Progenitor cell of endocrine pancreas (in vitro differentiated cells): ENCODE measurements around the gene L3MBTL3. TPM values are rescaled to one million over a fixed set of nuclear protein-coding genes. Genes with fewer than 3 reads are reported as not detected.

Source experiments
- DNase-seq: peaks from one replicate; pipeline ENCODE4 v3.0.0; 2021; ENCODE audit warnings: low spot score; ENCODE audit not compliant: unreplicated experiment
- H3K27ac Mint-ChIP-seq: 2 replicates; pipeline ENCODE4 v1.8.0; 2021; ENCODE audit warnings: mild to moderate bottlenecking, moderate library complexity, mixed read lengths
- H3K27me3 Mint-ChIP-seq: 2 replicates; pipeline ENCODE4 v1.8.0; 2021; ENCODE audit warnings: mixed read lengths
- H3K36me3 Mint-ChIP-seq: 2 replicates; pipeline ENCODE4 v1.8.0; 2022; ENCODE audit warnings: mixed read lengths; ENCODE audit not compliant: insufficient read depth
- H3K4me1 Mint-ChIP-seq: 2 replicates; pipeline ENCODE4 v1.8.0; 2021; ENCODE audit warnings: low read depth, mixed read lengths
- H3K4me3 Mint-ChIP-seq: 2 replicates; pipeline ENCODE4 v1.8.0; 2021; ENCODE audit warnings: low read depth, mild to moderate bottlenecking, moderate library complexity, mixed read lengths
- H3K9me3 Mint-ChIP-seq: 2 replicates; pipeline ENCODE4 v1.8.0; 2021; ENCODE audit warnings: low read depth, mixed read lengths
- CTCF ChIP-seq: fragments of 200-600 bp; sonication (generic); IDR thresholded peaks from one replicate; pipeline ENCODE4 v1.5.0; 2021; ENCODE audit warnings: antibody characterized with exemption, mild to moderate bottlenecking; ENCODE audit not compliant: unreplicated experiment
- total RNA-seq: library from RNA; stranded (reverse); gene quantifications from 2 replicates; pipeline ENCODE4 v1.2.1, GENCODE V29; 2021

L3MBTL3 gene
- total RNA-seq, 1 donor from 2014 or later, result 30.3 TPM

GRCh38 chr6:130034378-130035146 is 16.2 kb downstream of the L3MBTL3 start:
- no peaks in the 10 kb centered on the region for H3K4me1 Mint-ChIP-seq
- no peak overlapping the region for H3K27ac Mint-ChIP-seq
- H3K4me3 Mint-ChIP-seq, result no peak overlapping the region
- DNase-seq, result no peak
- no peaks in the 10 kb centered on the region for H3K9me3 Mint-ChIP-seq
- no peak for TF ChIP-seq CTCF
- H3K36me3 Mint-ChIP-seq, result peaks cover 5% of the 10 kb centered on the region
- H3K27me3 Mint-ChIP-seq, result no peaks in the 10 kb centered on the region

- peaks cover 7% of the 10 kb centered on the region for H3K36me3 Mint-ChIP-seq
- no peaks in the 10 kb centered on the region for H3K4me1 Mint-ChIP-seq
- no peaks in the 10 kb centered on the region for H3K9me3 Mint-ChIP-seq
- no peak for TF ChIP-seq CTCF
- no peak overlapping the region for H3K4me3 Mint-ChIP-seq
- H3K27me3 Mint-ChIP-seq, result no peaks in the 10 kb centered on the region
- DNase-seq, result no peak
- H3K27ac Mint-ChIP-seq, result no peak overlapping the region
These were observed 16.8 kb downstream of the L3MBTL3 start for GRCh38 chr6:130035211-130035610.

GRCh38 chr6:130037207-130037811 is 18.9 kb downstream of the L3MBTL3 start:
- peaks cover 2% of the 10 kb centered on the region for H3K4me1 Mint-ChIP-seq
- peak; percentile 64 for TF ChIP-seq CTCF
- peaks cover 8% of the 10 kb centered on the region for H3K36me3 Mint-ChIP-seq
- peaks cover 3% of the 10 kb centered on the region for H3K9me3 Mint-ChIP-seq
- DNase-seq, result no peak
- H3K27ac Mint-ChIP-seq, result no peak overlapping the region
- no peaks in the 10 kb centered on the region for H3K27me3 Mint-ChIP-seq
- H3K4me3 Mint-ChIP-seq, result no peak overlapping the region

GRCh38 chr6:130041594-130041993 is 23.2 kb downstream of the L3MBTL3 start:
- H3K4me3 Mint-ChIP-seq, result no peak overlapping the region

GRCh38 chr6:130043344-130043743 is 25.0 kb downstream of the L3MBTL3 start:
- Mint-ChIP-seq H3K4me3 (no peak overlapping the region), H3K4me1 (peaks cover 7% of the 10 kb centered on the region), H3K9me3 (peaks cover 3% of the 10 kb centered on the region), H3K27ac (no peak overlapping the region), H3K27me3 (no peaks in the 10 kb centered on the region), H3K36me3 (peaks cover 15% of the 10 kb centered on the region)
- DNase-seq, result no peak
- no peak for TF ChIP-seq CTCF

More at GRCh38 chr6:130041594-130041993, 23.2 kb downstream of the L3MBTL3 start:
- Mint-ChIP-seq H3K36me3 (peaks cover 15% of the 10 kb centered on the region), H3K27ac (no peak overlapping the region), H3K4me1 (peaks cover 7% of the 10 kb centered on the region), H3K9me3 (peaks cover 3% of the 10 kb centered on the region), H3K27me3 (no peaks in the 10 kb centered on the region)
- no peak for TF ChIP-seq CTCF
- DNase-seq, result no peak
